ENCODE measurements around the gene FOXA2.
"Not testable (repeated sequence)": the region's sequence is repeated elsewhere in the genome, so short reads cannot be mapped to it uniquely, and the experiment has no call there.

FOXA2 gene

GRCh38 chr20:22567944-22568871 is 16.2 kb downstream of the FOXA2 start:
- DNase-seq (ENCODE audit: low spot score) = no peak

GRCh38 chr20:22566876-22567658 is 17.3 kb downstream of the FOXA2 start:
- DNase-seq (ENCODE audit: low spot score) = no peak

DNA sequence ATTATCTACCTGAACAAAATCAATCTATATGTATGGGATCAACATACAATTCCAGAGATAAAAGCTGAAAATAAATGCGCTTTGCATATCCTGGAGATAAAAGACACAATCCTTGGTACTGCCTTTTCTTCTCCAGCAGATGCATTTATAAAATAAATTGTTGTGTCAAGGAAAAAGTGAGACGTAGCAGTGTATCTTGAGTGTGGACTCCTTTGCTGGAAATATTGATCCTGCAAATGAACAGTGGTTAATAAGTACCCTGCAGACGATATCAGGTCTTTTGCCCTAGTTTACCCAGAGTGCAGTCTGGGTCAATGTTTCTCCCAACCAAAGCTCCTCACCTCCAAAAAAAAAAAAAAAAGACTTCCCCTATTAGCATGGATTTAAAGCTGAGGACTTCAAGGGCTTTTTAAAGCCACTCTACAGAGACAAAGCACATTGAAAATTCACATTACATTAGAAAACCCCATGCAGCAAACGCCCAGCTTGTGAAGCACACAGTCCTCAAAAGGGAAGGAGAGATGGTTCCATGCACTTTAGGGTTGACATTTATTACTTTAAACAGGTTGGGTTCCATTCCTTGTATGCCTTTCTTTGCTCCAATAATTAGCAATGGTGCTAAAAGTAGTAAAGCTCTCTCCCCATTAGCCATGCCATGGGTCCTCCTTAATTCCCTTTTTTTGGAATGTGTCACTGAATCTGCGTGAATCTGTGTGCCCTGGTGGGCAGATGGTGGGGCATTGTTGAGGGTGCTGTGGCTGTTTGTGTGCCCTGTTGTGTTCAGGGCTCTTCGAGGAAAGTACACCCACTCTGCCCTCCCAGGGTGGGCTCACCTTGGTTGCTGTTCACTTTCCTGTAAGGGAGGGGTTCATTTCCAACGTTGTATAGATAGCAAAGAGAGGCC is 21.1 kb downstream of the FOXA2 start:
- DNase-seq (ENCODE audit: low spot score) = no peak

- DNase-seq (ENCODE audit: low spot score) = no peak
These were observed 21.8 kb downstream of the FOXA2 start for GRCh38 chr20:22562620-22563019.

DNA sequence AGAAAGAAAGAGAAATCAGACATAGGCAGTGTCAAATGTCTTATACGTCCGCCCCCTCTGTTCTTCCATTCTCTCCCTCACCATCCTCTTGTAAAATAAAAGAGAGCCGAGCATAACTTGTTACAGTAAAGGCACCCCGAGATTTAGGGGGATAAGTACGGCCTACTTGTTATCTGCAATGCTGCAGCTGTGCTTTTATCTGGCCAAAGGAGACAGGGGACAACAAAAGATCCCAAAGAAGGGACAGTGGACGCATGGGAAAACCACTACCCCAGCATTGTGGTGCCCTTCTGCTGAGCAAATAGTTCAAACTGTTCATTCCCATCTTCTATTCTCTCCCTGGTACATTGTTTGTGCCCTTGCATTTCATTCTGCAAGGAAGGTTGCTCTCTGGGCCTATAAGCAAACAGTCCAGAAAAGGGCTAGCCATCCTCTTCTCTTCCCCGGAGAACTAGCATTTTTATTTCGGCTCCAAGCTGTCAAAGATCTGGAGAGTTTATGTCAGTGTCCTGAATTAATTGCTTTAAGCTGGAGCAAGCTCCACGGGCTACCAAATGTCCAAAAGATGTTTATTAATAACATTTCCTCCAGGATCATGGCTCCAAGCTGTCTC is 22.3 kb downstream of the FOXA2 start:
- DNase-seq (ENCODE audit: low spot score) = no peak

- no peak for DNase-seq (ENCODE audit: low spot score)
These were observed 23.6 kb downstream of the FOXA2 start for GRCh38 chr20:22560817-22561216.

- DNase-seq (ENCODE audit: low spot score) = no peak
These were observed 24.6 kb downstream of the FOXA2 start for GRCh38 chr20:22559711-22560318.

DNA sequence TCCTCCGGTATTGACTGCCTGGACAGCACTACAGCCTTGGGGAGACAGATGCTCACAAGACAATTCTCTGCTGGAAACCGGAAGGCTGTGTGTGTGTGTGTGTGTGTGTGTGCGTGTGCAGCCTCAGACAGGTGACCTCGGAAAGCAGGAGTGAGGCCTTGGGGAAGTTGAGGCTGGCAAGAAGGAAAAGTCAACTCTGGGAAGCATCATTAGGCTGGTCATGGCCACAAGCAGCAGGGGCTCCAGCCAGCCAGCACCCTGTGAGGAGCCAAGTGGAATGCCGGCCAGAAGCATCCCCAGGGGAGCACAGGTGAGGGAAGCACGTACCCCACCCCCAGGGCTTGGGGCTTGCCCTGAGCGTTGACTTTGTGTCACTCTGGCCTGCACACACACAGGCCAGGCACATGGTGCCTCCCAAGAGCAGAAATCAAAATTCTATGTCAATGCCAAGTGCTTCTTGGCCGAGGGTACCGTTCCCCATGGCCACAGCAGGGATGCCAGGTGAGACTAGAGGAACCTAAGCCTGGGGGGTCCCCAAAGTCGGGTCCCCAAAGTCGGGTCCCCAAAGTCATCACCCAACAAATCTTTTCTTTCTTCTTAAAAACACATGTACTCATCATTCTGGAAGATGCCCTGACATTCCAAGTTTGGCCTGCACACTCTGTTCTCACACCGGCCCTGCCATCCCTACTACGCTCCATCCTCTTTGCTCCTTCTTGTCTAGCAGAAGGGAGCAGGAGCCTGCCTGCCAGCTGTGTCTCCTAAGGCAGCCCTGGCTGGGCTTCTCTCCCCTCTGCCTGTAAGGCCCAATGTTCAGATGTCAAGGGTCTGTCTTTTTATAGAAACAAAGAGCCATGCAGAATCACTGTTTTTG is 26.7 kb downstream of the FOXA2 start:
- DNase-seq (ENCODE audit: low spot score) = no peak

GRCh38 chr20:22556565-22557056 is 27.8 kb downstream of the FOXA2 start:
- no peak for DNase-seq (ENCODE audit: low spot score)

DNA sequence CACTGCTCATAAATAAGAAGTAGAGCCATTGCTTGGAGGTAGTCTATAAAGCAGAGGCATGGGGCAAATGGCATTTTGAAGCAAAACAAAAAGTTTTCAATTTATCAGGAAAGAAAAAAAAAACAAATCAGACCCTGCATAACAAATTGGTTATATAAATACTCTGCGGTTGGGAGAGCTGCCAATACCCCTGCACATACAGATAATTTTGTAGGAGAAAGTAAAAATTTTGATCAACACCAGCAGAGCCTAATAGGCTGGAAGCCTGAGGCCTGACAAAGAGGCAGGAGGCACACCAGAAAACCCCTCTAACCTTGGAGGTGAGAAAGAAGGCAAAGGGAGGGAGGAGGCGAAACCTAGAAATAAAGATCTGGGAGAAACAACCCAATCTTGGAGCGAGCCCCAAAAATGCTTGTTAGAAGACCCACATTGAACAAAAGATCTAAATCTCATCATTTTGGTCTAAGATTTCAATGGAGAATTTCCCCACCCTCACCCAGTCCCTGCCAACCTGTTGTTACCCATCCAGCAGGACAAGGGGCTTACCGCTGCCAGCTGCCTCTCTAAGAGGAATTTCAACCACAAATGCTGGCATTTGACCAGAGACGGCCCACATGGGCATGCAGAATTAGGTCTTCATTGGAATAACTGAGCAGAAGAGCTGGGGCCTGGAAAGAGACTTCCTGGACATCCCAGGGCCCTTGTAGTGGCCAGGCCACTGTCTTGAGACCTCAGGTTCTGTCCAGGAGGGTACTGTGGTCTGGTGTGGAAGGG is 28.4 kb downstream of the FOXA2 start:
- DNase-seq (ENCODE audit: low spot score) = no peak

DNA sequence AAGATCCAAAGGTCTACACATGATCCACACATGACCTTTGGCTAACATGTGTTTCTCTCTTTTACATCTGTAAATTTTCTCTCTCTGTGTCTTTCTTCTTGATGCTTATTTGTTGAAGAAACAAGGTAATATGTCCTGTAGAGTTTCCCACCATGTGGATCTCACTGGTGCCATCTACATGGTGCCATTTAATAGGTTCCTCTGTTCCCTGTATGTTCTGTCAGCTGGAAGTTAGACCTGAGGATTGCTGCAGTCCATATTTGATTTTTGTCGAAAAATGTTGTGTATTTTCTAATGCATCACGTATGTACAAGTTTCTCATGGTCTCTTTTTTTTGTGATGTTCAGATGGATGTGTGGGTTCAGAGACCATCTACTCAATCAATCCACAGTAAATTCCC is 30.0 kb downstream of the FOXA2 start:
- DNase-seq (ENCODE audit: low spot score) = no peak

DNA sequence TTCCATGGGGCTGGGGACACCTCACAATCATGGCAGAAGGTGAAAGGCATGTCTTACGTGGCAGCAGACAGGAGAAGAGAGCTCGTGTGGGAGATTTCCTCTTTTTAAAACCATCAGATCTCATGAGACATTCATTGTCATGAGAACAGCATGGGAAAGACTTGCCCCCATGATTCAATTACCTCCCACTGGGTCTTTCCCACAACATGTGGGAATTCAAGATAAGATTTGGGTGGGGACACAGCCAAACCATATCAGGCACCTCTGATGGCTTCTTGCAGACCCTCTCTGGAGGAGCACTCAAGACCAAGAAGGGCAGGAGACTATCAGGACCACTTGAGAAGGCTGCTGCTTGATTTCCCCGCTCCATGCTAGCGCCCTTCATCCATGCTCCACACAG is 33.9 kb downstream of the FOXA2 start:
- DNase-seq (ENCODE audit: low spot score) = not testable (repeated sequence)

DNA sequence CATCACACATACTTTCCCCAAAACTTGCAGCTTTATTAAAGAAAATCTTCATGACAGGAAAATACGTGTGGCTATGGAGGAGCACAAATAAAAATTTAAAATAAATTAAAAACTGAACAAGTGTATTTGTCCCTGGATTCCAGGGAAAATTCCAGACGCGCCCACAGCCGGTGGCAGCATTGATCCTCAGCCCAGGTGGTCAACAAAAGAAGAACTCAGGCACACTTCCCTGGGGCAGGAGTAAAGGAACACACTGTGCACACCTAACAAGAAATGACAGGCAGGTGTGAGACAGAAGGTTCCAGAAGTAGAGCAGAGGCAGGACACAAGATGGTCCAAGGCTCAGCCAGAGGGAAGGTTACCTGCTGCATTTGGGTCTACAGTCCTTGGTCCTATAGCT is 36.3 kb downstream of the FOXA2 start:
- no peak for DNase-seq (ENCODE audit: low spot score)

DNA sequence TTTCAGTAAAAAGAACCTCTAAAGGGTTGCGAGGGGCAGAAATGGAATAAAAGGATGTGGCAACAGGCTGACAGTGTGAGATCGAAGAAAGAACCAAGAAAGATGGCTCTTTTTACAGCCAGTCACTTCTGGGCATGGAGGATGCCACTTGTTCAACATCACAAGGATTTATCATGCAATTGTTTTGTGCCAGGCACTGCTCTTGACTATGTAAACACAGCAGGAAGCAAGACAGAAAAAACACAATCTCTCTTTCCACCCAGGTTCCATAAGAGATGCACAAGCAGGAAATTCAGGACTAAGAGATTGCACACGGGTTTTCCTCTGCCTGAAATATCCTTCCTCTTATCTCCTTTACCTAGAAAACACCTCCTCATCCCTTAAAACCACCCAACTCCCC is 38.0 kb downstream of the FOXA2 start:
- no peak for DNase-seq (ENCODE audit: low spot score)

DNA sequence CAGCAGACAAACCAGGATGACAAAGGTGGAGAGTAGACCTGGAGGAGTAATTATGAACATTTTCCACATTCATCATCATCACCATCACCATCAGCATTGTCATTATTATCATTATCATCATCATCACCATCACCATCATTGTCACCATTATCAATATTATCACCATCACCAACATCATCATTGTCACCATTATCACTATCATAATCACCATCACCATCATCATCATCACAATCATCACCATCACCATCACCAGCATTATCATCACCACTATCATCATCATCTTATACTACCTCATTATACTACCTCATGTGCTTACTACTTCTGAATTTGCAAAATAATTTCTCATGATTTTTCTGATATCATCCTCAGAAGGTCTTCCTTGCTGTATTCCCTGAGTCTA is 39.3 kb downstream of the FOXA2 start:
- DNase-seq (ENCODE audit: low spot score) = no peak

GRCh38 chr20:22544462-22544861 is 39.9 kb downstream of the FOXA2 start:
- no peak for DNase-seq (ENCODE audit: low spot score)

DNA sequence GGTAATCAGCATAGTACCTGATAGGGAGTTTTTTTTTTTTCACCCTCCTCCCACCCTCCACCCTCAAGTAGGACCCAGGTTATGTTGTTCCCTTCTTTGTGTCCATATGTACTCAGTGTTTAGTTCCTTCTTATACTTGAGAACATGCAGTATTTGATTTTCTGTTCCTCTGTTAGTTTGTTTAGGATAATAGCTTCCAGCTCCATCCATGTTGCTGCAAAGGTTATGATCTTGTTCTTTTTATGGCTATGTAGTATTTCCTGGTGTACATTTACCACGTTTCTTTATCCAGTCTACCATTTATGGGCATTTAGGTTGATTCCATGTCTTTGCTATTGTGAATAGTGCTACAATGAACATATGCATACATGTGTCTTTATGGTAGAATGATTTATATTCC is 41.9 kb downstream of the FOXA2 start:
- no peak for DNase-seq (ENCODE audit: low spot score)

DNA sequence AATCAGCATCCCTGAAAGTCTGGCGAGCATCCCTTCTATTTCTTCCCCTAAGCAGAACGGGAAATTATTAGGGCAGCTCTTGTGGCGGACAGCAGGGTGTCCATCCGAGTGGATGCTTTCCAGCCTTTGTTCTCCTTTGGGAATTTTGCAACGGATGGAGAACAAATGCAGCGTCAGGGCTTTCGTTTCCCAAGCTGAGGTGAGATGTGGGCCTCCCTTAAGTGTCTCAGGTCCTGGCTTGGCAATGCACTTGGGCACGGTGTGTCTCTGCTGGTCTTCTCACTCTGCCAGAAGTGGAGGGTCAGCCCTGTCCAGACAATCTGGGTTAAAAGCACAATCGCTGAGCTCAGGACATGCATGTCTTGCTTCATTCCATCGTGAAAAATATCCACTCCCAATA is 43.5 kb downstream of the FOXA2 start:
- no peak for DNase-seq (ENCODE audit: low spot score)
